K562 (cell line): ENCODE measurements around the gene CCZ1B. TPM values are rescaled to one million over a fixed set of nuclear protein-coding genes. Genes with fewer than 3 reads are reported as not detected.
"Not testable (repeated sequence)": the region's sequence is repeated elsewhere in the genome, so short reads cannot be mapped to it uniquely, and the experiment has no call there.

Experiments used
- ATAC-seq: fragments of 200-7000 bp; cut with Tn5 transposase; 3 replicates; pipeline ENCODE4 v1.9.1; 2020; ENCODE audit warnings: moderate library complexity
- BruUV-seq: library from RNA; stranded (reverse); fragments of 400-500 nt; replicated peaks from 2 replicates; lab custom pipeline; 2021; lab: Mats Ljungman, UMichigan
- CTCF ChIA-PET: fragments of 300-600 bp; formaldehyde crosslinking; extraction: SDS; loops from one replicate; lab custom pipeline; 2021; ENCODE audit warnings: low intra/inter-chr PET ratio; lab: Yijun Ruan, JAX
- POLR2A ChIA-PET: fragments of 300-600, 350-650 bp; sonication (Branson Sonifier 250); formaldehyde crosslinking; extraction: SDS; loops from one replicate; lab custom pipeline; 2021; ENCODE audit warnings: antibody characterized with exemption, inconsistent platforms; lab: Yijun Ruan, JAX
- DNase-seq, 4 experiments: peaks; one replicate each; pipeline versions ENCODE4 v3.0.0 to v3.0.0-alpha.2; 2011 to 2018; ENCODE audit warnings: low spot score in 3 of 4, mixed read lengths in 3 of 4; ENCODE audit errors: extremely low read depth in 1 of 4
- FAIRE-seq: peaks from 2 replicates; lab custom pipeline; 2011; peaks lifted over from hg19 to GRCh38; lab: Jason Lieb, UNC
- H2AFZ ChIP-seq: 2 replicates; pipeline ENCODE4 v1.6.0; 2011; ENCODE audit warnings: low read depth, low read length, control low read depth, inconsistent platforms
- H3K27ac ChIP-seq: fragments of 200-600 bp; 3 replicates; pipeline ENCODE4 v1.8.0; 2011; ENCODE audit warnings: low read depth, mild to moderate bottlenecking, control low read depth, inconsistent platforms, low read length, moderate library complexity, mixed read lengths; ENCODE audit errors: extremely low read depth
- H3K27me3 ChIP-seq, 2 experiments: fragments of 300-600 bp in 1 of 2; 2 replicates in 1 of 2; 3 replicates in 1 of 2; pipeline versions ENCODE4 v1.6.0 to v1.8.0; 2011; ENCODE audit warnings: inconsistent platforms in 2 of 2, low read length in 2 of 2, mild to moderate bottlenecking in 1 of 2, mixed read lengths in 1 of 2, moderate library complexity in 1 of 2; ENCODE audit not compliant: control insufficient read depth in 2 of 2, insufficient read depth in 2 of 2
- H3K36me3 ChIP-seq: fragments of 300-600 bp; 3 replicates; pipeline ENCODE4 v1.8.0; 2011; ENCODE audit warnings: mild to moderate bottlenecking, low read length, inconsistent platforms; ENCODE audit not compliant: control insufficient read depth, insufficient read depth
- H3K4me1 ChIP-seq, 2 experiments: fragments of 200-600 bp in 1 of 2; replicated peaks in 1 of 2; 2 replicates in 1 of 2; 3 replicates in 1 of 2; pipeline versions ENCODE4 v1.5.1 to v1.8.0; 2011; ENCODE audit warnings: inconsistent platforms in 2 of 2, low read length in 2 of 2, mild to moderate bottlenecking in 1 of 2, mixed read lengths in 1 of 2, moderate library complexity in 1 of 2; ENCODE audit not compliant: control insufficient read depth in 2 of 2, insufficient read depth in 2 of 2
- H3K4me2 ChIP-seq: 2 replicates; pipeline ENCODE4 v1.6.1; 2011; ENCODE audit warnings: low read length, control low read depth, inconsistent platforms, mixed read lengths; ENCODE audit not compliant: insufficient read depth
- H3K4me3 ChIP-seq: fragments of 200-600 bp; sonication (generic), shearing (Covaris generic); 2 replicates; pipeline ENCODE4 v1.5.1; 2016; ENCODE audit warnings: control low read depth, inconsistent platforms
- H3K79me2 ChIP-seq: fragments of 200-600 bp; 3 replicates; pipeline ENCODE4 v1.8.0; 2011; ENCODE audit warnings: low read length, inconsistent platforms; ENCODE audit not compliant: control insufficient read depth, insufficient read depth
- H3K9ac ChIP-seq, 2 experiments: 2 replicates each; pipeline versions ENCODE4 v1.6.0 to v1.6.1; 2011; ENCODE audit warnings: low read depth in 2 of 2, low read length in 2 of 2, control low read depth in 1 of 2, inconsistent platforms in 1 of 2, mild to moderate bottlenecking in 1 of 2, mixed read lengths in 1 of 2; ENCODE audit not compliant: insufficient read depth in 1 of 2
- H3K9me1 ChIP-seq: one replicate; pipeline ENCODE4 v1.6.0; 2011; ENCODE audit warnings: inconsistent platforms, mild to moderate bottlenecking, low read length, moderate library complexity; ENCODE audit not compliant: control insufficient read depth, insufficient read depth
- H3K9me3 ChIP-seq: replicated peaks from 2 replicates; pipeline ENCODE4 v1.5.1; 2011; ENCODE audit warnings: low read depth, low read length, inconsistent platforms; ENCODE audit not compliant: control insufficient read depth, insufficient read depth
- H4K20me1 ChIP-seq: replicated peaks from 2 replicates; pipeline ENCODE4 v1.6.1; 2011; ENCODE audit warnings: low read length, inconsistent platforms, mixed read lengths; ENCODE audit not compliant: control insufficient read depth, insufficient read depth
- WGBS: fragments of 100-300 bp; shearing (Covaris generic); methylation state at CpG from one replicate; pipeline ENCODE4 v1.1.6; 2016; ENCODE audit warnings: low coverage, mixed read lengths; ENCODE audit not compliant: insufficient coverage; ENCODE audit errors: missing lambda C conversion rate; 5-methylcytosine and 5-hydroxymethylcytosine counted together
- in situ Hi-C: fragments of 300-500 bp; cut with MboI; formaldehyde crosslinking; loops from 4 replicates; pipeline ENCODE4 v1.15.0; 2018; ENCODE audit warnings: inconsistent platforms, mixed read lengths
- intact Hi-C: fragments of 100-400 bp; cut with micrococcal nuclease; formaldehyde crosslinking; loops from 2 replicates; pipeline ENCODE4 v1.14.2; 2022
- polyA plus RNA-seq, 8 experiments: library from polyadenylated mRNA; depleted of rRNA in 4 of 8; stranded (reverse) in 5 of 8; unstranded in 3 of 8; fragments of >200 nt; fragmentation: Nextera tagmentation in 2 of 8; fragmentation: Illumina TruSeq in 1 of 8; extraction: Ambion mirVana in 2 of 8; extraction: Trizol in 1 of 8; gene quantifications; 2 replicates each; pipeline versions ENCODE4 v1.2.1 to v1.2.3, GENCODE V29; 2011 to 2014; ENCODE audit warnings: inconsistent platforms in 1 of 8, missing spikeins in 1 of 8
- total RNA-seq, 7 experiments: library from RNA; depleted of rRNA in 6 of 7; stranded (reverse); fragments of >200 nt in 6 of 7; fragmentation: Illumina TruSeq in 2 of 7; extraction: Trizol in 2 of 7; gene quantifications; 2 replicates each; pipeline versions ENCODE4 v1.2.1 to v1.2.3, GENCODE V29; 2011 to 2021; ENCODE audit warnings: low replicate concordance in 1 of 7

The CCZ1B gene
- total and polyA plus RNA-seq, 9 of the 15 experiments (the other 6 are each of a cell fraction or from before 2014, with no cell fraction given), result 8.1 to 78.5 (median 36.8) TPM

DNA sequence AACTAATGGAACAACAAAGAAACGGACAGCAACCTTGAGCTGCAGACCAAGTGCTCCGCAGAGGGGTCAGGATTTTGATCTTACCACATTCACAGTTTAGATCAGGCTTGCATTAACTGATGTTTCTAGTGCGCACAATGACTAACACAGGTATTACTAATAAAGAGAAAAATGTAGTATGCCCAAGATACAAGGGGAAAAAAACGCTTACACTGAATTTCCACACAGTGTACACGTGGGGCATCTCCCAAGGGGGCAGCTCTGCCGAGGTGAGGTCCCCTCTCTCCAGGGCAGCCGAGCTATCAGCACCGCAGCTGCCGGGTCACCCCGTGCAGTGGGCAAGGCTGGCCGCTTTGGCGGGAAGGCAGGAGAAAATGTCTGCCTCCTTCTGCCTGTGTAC, 26.2 kb downstream of the CCZ1B start:
- in situ Hi-C loops, BruUV-seq: not testable (repeated sequence)
- WGBS, result no CpG with 5 or more reads among the region's 12 CpGs

DNA sequence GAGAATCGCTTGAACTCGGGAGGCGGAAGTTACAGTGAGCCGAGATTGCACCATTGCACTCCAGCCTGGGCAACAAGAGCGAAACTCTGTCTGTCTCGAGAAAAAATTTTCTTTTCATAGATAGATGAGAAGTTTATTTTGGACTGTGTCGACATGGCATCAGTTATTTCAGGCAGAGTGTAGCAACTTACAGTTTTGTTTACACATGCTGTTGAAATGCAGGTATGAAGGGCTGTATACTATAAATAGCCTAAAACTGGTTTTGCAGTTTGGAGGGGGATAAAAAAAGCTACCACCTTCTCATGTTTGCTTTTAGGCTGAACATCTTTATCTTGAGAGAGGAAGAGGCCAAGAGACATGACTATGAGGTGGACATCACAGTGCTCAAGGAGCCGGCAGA, 28.0 kb downstream of the CCZ1B start:
- no CpG with 5 or more reads among the region's 8 CpGs for WGBS
- not testable (repeated sequence) for H3K9me1 ChIP-seq

More for the DNA sequence above, 26.2 kb downstream of the CCZ1B start:
- H3K9me3 ChIP-seq, H3K4me2 ChIP-seq, intact Hi-C loops, POLR2A ChIA-PET, H3K79me2 ChIP-seq, H3K4me3 ChIP-seq, H3K27ac ChIP-seq, H3K9ac ChIP-seq, H2AFZ ChIP-seq, DNase-seq, ATAC-seq, H3K9me1 ChIP-seq, FAIRE-seq, H3K4me1 ChIP-seq, CTCF ChIA-PET, H3K27me3 ChIP-seq, H4K20me1 ChIP-seq, H3K36me3 ChIP-seq: not testable (repeated sequence)

DNA sequence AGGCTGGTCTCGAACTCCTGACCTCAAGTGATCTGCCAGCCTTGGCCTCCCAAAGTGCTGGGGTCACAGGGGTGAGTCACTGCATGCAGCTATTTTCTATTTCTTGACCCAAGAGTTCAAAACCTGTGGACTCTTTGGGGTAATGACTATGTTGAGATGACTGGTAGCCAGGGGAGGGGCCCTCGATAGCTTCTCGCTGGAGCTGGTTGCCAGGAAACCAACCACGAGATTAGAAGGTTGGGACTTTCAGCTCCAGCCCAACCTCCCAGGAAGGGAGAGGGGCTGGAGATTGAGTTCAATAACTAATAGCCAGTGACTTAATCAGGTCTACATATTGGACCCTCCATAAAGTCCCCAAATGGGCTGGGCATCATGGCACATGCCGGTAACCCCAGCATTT, 28.9 kb downstream of the CCZ1B start:
- BruUV-seq, H3K9me1 ChIP-seq, H3K36me3 ChIP-seq: not testable (repeated sequence)

More for the DNA sequence above, 28.0 kb downstream of the CCZ1B start:
- H3K27me3 ChIP-seq, intact Hi-C loops, H3K36me3 ChIP-seq, POLR2A ChIA-PET, H3K4me2 ChIP-seq, H3K4me1 ChIP-seq, H3K79me2 ChIP-seq, H3K4me3 ChIP-seq, ATAC-seq, H3K27ac ChIP-seq, H3K9me3 ChIP-seq, H2AFZ ChIP-seq, DNase-seq, BruUV-seq, H3K9ac ChIP-seq, H4K20me1 ChIP-seq, in situ Hi-C loops, CTCF ChIA-PET: not testable (repeated sequence)
- FAIRE-seq, result peak; percentile 46

DNA sequence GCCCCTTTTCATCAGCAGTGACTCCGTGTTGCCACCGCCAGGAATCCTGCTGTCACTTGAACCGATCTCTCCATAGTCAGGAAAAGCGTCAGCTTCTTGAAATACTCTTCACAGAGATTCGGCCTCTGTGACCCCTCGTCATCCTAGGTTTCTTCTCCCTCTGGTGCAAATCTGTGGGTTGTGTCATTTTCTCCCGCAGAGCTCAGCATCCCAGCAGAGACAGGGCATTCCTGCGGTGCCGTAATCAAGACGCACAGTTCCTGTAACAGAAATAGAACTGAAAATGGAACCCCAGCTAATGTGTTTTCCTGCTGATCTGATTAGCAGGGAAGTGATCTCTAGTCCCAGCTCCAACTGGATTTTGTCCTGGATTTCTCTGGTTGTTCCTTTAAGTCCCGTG, 31.8 kb downstream of the CCZ1B start:
- H3K9me3 ChIP-seq, H3K79me2 ChIP-seq, H3K4me2 ChIP-seq, H3K9me1 ChIP-seq, H3K36me3 ChIP-seq, CTCF ChIA-PET, POLR2A ChIA-PET, FAIRE-seq, H4K20me1 ChIP-seq, H3K4me3 ChIP-seq, H3K27me3 ChIP-seq, intact Hi-C loops, H2AFZ ChIP-seq, ATAC-seq, H3K9ac ChIP-seq, BruUV-seq, in situ Hi-C loops, H3K27ac ChIP-seq, DNase-seq, H3K4me1 ChIP-seq: not testable (repeated sequence)
- no CpG with 5 or more reads among the region's 11 CpGs for WGBS

More for the DNA sequence above, 28.9 kb downstream of the CCZ1B start:
- H3K27ac ChIP-seq, H4K20me1 ChIP-seq, H3K4me1 ChIP-seq, H3K79me2 ChIP-seq, POLR2A ChIA-PET, H3K4me3 ChIP-seq, FAIRE-seq, in situ Hi-C loops, intact Hi-C loops, H3K9me3 ChIP-seq, H3K27me3 ChIP-seq, H2AFZ ChIP-seq, H3K9ac ChIP-seq, CTCF ChIA-PET, ATAC-seq, H3K4me2 ChIP-seq: not testable (repeated sequence)
- WGBS, result 41% methylated on average over 2 of the region's 5 CpGs
- DNase-seq, result peak in 1 of 4 experiments; percentile 8
